ENCODE measurements around the gene ZNF710. TPM values are rescaled to one million over a fixed set of nuclear protein-coding genes. Genes with fewer than 3 reads are reported as not detected.

Gene ZNF710
- total and polyA plus RNA-seq, 9 of the 15 experiments (the other 6 are each of a cell fraction or from before 2014, with no cell fraction given), result 0.56 to 14.2 (median 5.2) TPM

DNA sequence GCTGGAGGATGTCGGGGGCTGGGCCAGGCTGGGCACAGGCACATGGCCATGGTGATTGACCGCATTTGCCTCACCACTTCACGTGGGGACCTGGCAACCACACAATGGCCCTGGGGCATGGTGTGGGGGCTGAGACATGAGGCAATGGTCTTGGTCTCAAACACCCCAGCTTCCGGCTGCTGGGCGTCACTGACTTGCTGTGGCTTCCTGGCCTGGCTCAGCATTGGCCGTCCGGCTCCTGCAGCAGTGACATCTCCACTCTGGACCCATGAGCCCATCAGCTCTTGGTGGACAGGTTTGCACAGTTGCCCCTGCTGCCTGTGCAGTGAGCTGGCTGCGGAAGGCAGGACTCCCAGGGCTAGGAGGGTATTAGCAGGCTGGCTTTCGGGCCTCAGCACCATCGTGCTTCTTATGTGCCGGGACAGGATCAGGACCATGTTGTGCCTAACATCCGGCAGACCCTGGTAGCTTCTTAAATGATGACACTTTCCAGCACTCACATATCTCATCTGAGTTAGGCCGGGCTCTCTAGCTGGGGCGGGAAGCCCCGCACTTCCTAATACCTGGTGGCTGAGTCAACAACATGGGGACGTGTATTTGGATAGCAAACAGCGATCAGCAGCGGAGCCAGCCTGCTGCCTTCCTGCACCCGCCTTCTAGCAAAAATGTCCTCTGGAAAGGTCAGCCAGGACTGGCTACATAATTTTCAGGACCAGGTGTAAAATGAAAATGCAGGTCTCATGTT is 34.1 kb downstream of the ZNF710 start (continued):
- TF ChIP-seq, protein P1, sequence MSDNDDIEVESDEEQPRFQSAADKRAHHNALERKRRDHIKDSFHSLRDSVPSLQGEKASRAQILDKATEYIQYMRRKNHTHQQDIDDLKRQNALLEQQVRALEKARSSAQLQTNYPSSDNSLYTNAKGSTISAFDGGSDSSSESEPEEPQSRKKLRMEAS (CRISPR knock-in tag; IDR thresholded peaks at IDR 0.05), result peak; percentile 65
- no peak for TF ChIP-seq RBBP5 (IDR thresholded peaks at IDR 0.05; ENCODE audit: borderline replicate concordance, insufficient read depth, low read length, poor library complexity, severe bottlenecking)
- TF ChIP-seq CXXC5 (CRISPR knock-in tag; IDR thresholded peaks at IDR 0.05), result peak; percentile 26; the same call in 1 of the 2 replicates
- TF ChIP-seq FOSL1 (tag; conservative IDR thresholded peaks at IDR 0.05), result peak; percentile 72
- TF ChIP-seq USF1 (CRISPR knock-in tag; IDR thresholded peaks at IDR 0.05), result peak; percentile 19; the same call in 1 of the 2 replicates
- 0 out of 2 replicates have a peak, but pooled peaks have one; percentile 29 for TF ChIP-seq ZBTB17 (CRISPR knock-in tag; IDR thresholded peaks at IDR 0.05)
- 0 out of 4 replicates have a peak, but pooled peaks of 1 of the 2 experiments have one; percentile 32 for TF ChIP-seq TEAD1 (CRISPR knock-in tag; IDR thresholded peaks at IDR 0.05)
- no peak for TF ChIP-seq CREB3L1 (IDR thresholded peaks at IDR 0.05; ENCODE audit: borderline replicate concordance, low read depth)
- peak; percentile 17; the same call in 1 of the 2 replicates for TF ChIP-seq CTBP1 (IDR thresholded peaks at IDR 0.05; ENCODE audit: borderline replicate concordance)
- TF ChIP-seq ELF1 (tag; IDR thresholded peaks at IDR 0.05), result peak; percentile 44; the same call in 1 of the 2 replicates
- TF ChIP-seq HDGF (IDR thresholded peaks at IDR 0.05), result no peak
- TF ChIP-seq ERF (CRISPR knock-in tag; IDR thresholded peaks at IDR 0.05), result peak; percentile 72; the same call in 1 of the 2 replicates

Data from K562 (cell line).